ENCODE data around the gene CAMK2B. TPM values are rescaled to one million over a fixed set of nuclear protein-coding genes. Genes with fewer than 3 reads are reported as not detected.

The CAMK2B gene
- total and polyA plus RNA-seq, 12 donors, result 0.25 to 82.3 (median 6.5) TPM; not detected in 2

DNA sequence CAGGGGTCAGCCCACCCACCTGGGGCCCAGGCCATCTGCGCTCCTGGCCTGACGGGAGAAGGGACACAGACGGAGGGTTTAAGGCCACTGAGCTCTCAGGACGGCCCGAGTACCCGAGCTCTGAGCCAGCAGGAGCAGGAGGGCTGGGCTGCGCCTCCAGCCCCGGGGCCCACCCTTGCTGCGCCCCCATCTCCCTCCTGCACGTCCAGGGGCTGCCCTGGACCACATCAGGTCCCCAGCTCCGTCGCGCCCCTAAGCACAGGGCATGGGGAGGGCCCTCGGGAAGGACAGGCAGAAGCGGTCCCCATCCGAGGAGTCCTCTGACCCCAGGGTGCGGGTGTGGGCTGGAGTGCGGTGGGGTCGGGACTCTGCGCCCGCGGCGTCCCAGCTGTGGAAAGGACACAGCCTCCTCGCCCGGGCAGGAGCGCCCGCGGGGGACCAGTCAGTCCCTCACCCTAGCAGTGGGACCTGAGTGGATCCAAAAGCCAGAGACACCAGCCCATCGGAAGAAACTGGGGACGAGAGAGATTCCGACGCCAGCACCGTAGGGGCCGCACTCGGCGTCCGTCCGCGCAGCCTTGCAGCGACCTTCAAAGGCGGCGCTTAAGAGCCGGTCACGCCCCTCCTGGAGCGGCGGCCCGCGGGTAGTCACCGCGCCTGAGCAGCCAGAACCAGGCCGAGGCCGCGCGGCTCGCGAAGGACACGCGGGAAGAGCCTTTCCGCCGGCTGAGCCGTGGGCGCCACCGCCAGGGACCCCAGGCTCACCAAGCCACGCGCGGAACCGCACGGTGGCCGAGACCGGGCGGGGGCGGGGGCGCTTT, 15.9 kb downstream of the CAMK2B start:
- H3K9me3 ChIP-seq (replicated peaks in 1 of 3), result no peaks in the 10 kb centered on the region
- peak; percentile 71 to 83 (median 79) for DNase-seq
- peak overlapping the region in 3 of 5 donors; percentile 60 to 84 (median 71) for H3K27ac ChIP-seq
- no peaks in the 10 kb centered on the region for H3K36me3 ChIP-seq (replicated peaks in 1 of 2)
- TF ChIP-seq, protein P1, sequence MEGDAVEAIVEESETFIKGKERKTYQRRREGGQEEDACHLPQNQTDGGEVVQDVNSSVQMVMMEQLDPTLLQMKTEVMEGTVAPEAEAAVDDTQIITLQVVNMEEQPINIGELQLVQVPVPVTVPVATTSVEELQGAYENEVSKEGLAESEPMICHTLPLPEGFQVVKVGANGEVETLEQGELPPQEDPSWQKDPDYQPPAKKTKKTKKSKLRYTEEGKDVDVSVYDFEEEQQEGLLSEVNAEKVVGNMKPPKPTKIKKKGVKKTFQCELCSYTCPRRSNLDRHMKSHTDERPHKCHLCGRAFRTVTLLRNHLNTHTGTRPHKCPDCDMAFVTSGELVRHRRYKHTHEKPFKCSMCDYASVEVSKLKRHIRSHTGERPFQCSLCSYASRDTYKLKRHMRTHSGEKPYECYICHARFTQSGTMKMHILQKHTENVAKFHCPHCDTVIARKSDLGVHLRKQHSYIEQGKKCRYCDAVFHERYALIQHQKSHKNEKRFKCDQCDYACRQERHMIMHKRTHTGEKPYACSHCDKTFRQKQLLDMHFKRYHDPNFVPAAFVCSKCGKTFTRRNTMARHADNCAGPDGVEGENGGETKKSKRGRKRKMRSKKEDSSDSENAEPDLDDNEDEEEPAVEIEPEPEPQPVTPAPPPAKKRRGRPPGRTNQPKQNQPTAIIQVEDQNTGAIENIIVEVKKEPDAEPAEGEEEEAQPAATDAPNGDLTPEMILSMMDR (IDR thresholded peaks at IDR 0.05), result peak in 1 of 6 experiments; percentile 4
- TF ChIP-seq POLR2A (IDR thresholded peaks at IDR 0.05), result peak; percentile 26 to 70
- peaks cover 6 to 13% of the 10 kb centered on the region in 2 donors for H3K4me1 ChIP-seq (replicated peaks in 1 of 2)
- intact Hi-C loops (cut with DNase I), result no loop called here
- H3K4me3 ChIP-seq, result peak overlapping the region in 2 of 4 donors; percentile 38 to 62
- H3K27me3 ChIP-seq, result no peaks in the 10 kb centered on the region
- 0 to 28% (median 19%) methylated on average over 3 to 73 of the region's 73 CpGs for WGBS, 4 donors

DNA sequence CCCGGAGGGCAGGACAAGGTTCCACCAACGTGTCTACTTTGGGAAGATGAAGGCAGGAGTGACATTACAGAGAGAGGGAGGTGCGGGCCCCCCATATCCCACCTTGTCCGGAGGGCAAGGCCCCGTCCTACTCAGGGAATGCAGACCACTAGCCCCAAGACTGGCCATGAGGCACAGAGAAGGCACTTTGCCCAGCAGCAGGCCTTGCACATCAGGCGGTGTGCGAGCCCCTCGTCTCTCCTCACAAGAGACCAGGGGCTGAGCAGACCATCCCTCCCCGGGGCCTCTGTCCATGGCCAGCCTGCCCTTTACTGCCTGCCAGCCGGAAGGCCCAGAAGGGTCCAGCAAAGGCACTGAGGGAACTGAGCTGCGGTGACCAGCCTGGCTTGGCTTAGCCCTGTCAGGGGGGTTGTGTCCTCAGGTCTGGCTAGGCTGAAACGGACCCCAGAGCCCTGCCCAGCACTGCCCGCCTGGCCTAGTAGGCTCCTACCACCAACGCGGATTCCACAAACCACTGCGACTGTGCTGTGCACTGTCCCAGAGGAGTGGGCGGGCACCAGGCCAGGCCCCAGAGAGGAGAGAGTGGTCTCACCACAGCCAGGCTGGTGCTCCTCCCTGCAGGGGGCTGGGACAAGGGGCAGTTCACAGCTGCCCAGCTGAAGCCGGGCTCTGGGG, 16.7 kb downstream of the CAMK2B start:
- H3K9me3 ChIP-seq (replicated peaks in 1 of 3), result no peaks in the 10 kb centered on the region
- H3K27me3 ChIP-seq, result no peaks in the 10 kb centered on the region
- 86 to 93% (median 91%) methylated on average over 8 to 18 of the region's 18 CpGs for WGBS, 4 donors
- peaks cover 6 to 13% of the 10 kb centered on the region in 2 donors for H3K4me1 ChIP-seq (replicated peaks in 1 of 2)
- TF ChIP-seq, protein P1 (IDR thresholded peaks at IDR 0.05), result no peak
- no peak for TF ChIP-seq POLR2A (IDR thresholded peaks at IDR 0.05)
- no peak overlapping the region for H3K4me3 ChIP-seq
- intact Hi-C loops (cut with DNase I), result no loop called here
- H3K36me3 ChIP-seq (replicated peaks in 1 of 2), result no peaks in the 10 kb centered on the region
- peak in 2 of 7 donors; percentile 22 to 50 for DNase-seq
- no peak overlapping the region for H3K27ac ChIP-seq

DNA sequence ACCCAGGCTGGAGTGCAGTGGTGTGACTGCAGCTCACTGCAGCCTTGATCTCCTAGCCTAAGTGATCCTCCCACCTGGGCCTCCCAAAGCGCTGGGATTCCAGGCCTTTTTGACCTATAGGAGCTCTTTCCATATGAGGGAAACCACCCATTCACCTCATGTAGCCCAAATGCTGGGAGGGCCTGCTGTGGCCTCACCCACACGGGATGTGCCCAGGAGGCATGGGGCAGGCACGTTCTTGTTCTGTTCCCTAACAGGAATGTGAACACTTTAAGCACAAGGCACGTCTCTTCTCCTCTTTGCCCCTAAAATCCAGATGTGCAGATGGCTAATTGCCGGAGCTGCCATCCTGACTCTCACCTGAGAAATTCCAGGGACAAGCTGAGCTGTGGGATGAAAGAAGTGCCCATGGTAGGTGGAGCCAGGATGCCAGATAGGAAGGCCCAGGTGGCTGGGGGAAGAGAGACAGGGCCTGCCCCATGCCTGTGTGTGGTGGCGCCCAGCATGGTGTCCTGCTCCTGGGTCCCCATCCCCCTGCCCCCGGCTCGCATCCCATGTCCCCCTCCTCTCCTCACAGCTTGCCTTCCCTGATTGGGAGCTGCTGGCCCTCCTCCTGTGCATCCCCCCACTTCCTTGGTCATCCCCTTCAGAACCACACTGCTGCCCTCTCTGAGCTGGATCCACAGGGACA, 17.3 kb downstream of the CAMK2B start:
- peaks cover 6 to 13% of the 10 kb centered on the region in 2 donors for H3K4me1 ChIP-seq (replicated peaks in 1 of 2)
- no peak overlapping the region for H3K4me3 ChIP-seq
- no peaks in the 10 kb centered on the region for H3K36me3 ChIP-seq (replicated peaks in 1 of 2)
- TF ChIP-seq, protein P1 (IDR thresholded peaks at IDR 0.05), result no peak
- no peak for TF ChIP-seq POLR2A (IDR thresholded peaks at IDR 0.05)
- 85 to 97% (median 88%) methylated on average over 4 to 8 of the region's 8 CpGs for WGBS, 4 donors
- H3K27me3 ChIP-seq, result no peaks in the 10 kb centered on the region
- intact Hi-C loops (cut with DNase I), result no loop called here
- DNase-seq, result peak in 1 of 7 donors; percentile 45
- no peaks in the 10 kb centered on the region for H3K9me3 ChIP-seq (replicated peaks in 1 of 3)
- H3K27ac ChIP-seq, result no peak overlapping the region
